HG03196 (cell line): ENCODE data around the gene SLC2A11.
"Not testable (repeated sequence)": the region's sequence is repeated elsewhere in the genome, so short reads cannot be mapped to it uniquely, and the experiment has no call there.

Experiments used
- ATAC-seq: cut with Tn5 transposase; IDR thresholded peaks from one replicate; pipeline ENCODE4 v1.9.1; 2021; ENCODE audit not compliant: unreplicated experiment

SLC2A11 gene

DNA sequence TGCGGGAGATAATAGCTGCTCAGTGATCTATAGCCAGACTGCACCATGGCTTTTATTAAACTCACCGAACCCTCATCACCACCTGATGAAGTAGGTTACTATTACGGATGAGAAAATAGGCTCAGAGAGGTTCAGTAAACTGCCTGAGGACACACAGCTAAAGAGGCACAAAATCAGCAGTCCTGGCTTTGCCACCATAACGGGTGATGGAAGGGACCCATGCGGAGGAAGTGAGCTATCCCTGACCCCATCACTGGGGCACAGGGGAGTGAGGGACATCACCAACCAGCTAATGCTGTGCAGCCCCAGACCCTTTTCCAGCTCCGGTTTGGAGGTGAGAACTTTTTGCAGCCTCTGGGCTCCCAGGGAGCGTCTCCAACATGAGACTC is 11.6 kb upstream of the SLC2A11 start:
- ATAC-seq, result no peak

- ATAC-seq, result no peak
Observed at GRCh38 chr22:23847310-23847920, 10.3 kb upstream of the SLC2A11 start.

DNA sequence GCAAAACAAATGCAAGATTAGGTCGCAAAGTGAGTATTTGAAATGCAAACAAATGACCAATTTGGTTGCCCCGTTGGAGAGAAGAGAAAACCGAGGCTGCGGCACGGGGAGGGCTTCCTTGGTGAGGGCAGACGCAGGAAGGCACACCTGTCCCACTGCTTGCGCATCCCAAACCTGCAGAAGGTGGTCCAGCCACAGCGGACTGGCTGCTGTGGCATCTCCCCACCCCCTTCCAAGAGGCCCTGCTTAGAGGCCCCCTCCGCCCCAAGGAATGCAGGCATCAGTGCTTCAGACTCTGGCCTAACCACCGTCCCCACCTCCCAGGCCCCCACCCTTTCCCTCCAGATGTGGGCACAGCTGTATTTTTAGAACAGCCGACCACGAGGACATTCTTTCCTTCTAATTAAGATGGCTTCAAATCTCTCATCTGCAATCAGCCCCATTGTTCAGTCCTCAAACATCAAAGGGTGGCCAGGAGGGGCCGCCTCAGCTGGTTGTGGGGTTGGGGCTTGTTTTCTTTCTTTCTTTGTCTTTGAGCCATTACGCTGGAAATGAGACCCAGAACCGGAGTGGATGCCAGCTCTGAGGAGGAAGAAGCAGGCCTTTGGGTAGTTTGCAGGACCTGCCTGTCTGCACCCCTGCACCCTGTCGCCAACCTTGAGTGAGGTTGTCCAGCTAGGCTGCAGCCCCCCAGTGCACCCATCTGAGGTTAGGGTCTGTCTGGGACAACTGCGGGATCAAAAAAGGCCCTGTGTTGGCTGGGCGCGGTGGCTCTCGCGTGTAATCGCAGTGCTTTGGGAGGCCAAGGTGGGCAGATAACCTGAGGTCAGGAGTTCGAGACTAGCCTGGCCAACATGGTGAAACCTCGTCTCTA is 9.4 kb upstream of the SLC2A11 start:
- ATAC-seq, result no peak

GRCh38 chr22:23849009-23850006 is 8.4 kb upstream of the SLC2A11 start:
- no peak for ATAC-seq

GRCh38 chr22:23850136-23850611 is 7.5 kb upstream of the SLC2A11 start:
- no peak for ATAC-seq

- peak; percentile 32 for ATAC-seq
Observed at GRCh38 chr22:23856721-23857605, 712 bp upstream of the SLC2A11 start.

- ATAC-seq, result no peak
Observed at GRCh38 chr22:23858484-23858815, 775 bp downstream of the SLC2A11 start.

DNA sequence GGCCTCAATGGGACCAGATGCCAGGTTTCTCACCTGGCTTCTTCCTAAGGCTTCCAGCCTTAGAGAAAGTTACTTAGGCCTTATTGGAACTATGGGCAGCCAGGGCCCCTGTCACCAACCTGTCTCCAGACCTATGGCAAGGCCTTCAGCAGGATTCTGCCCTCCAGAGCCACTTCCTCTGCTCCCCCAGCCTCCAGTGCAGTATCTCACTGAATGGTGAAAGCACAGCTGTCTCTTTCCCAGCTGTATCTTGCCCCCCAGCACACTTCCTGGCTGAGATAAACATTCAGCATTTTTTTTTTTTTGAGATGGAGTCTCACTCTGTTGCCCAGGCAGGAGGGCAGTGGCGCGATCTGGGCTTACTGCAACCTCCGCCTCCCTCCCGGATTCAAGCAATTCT is 1.5 kb downstream of the SLC2A11 start:
- ATAC-seq, result no peak

DNA sequence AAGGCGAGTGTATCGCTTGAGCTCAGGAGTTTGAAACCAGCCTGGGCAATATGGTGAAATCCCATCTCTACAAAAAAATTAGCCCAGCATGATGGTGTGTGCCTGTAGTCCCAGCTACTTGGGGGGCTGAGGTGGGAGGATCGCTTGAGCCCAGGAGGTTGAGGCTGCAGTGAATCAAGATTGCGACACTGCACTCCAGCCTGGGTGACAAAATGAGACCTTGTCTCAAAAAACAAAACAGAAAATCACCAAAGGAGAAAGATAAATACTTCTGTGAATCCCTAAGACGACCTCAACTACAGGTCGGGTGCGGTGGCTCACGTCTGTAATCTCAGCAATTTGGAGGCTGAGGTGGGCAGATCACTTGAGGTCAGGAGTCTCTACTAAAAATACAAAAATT is 2.5 kb downstream of the SLC2A11 start:
- not testable (repeated sequence) for ATAC-seq

GRCh38 chr22:23862103-23862502 is 4.4 kb downstream of the SLC2A11 start:
- ATAC-seq, result no peak

GRCh38 chr22:23864499-23865154 is 7.0 kb downstream of the SLC2A11 start:
- ATAC-seq, result not testable (repeated sequence)

GRCh38 chr22:23868580-23868979 is 10.9 kb downstream of the SLC2A11 start:
- ATAC-seq, result no peak

DNA sequence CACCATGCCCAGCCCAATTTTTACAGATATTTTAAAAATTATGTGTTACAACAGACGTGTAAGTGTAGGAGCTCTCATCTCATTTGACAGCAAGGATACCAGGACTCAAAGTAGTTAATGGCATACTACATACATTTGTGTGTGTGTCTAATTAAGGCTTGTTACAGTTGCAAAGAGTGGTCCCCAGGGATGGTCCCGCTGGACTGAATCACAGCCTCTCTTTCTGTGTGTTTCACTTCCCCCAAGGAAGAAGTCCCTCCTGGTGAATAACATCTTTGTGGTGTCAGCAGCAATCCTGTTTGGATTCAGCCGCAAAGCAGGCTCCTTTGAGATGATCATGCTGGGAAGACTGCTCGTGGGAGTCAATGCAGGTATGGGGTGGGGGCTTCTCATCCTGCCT is 17.2 kb downstream of the SLC2A11 start:
- ATAC-seq, result no peak

GRCh38 chr22:23875801-23876200 is 18.1 kb downstream of the SLC2A11 start:
- ATAC-seq, result no peak

DNA sequence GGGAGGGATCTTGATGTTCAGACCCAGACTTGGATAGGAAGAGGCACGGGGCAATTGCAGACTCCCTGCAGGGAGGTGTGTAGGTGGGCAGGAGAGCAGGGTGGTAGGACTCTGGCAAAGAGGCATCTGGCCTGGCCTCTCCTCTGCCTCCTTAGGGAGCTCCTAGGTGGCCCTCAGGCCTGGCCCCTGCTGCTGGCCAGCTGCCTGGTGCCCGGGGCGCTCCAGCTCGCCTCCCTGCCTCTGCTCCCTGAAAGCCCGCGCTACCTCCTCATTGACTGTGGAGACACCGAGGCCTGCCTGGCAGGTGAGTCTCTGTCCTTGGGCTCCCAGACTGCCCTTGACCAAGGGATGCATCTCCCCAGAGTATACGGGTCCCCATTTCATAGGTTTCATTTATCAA is 19.9 kb downstream of the SLC2A11 start:
- ATAC-seq, result no peak

DNA sequence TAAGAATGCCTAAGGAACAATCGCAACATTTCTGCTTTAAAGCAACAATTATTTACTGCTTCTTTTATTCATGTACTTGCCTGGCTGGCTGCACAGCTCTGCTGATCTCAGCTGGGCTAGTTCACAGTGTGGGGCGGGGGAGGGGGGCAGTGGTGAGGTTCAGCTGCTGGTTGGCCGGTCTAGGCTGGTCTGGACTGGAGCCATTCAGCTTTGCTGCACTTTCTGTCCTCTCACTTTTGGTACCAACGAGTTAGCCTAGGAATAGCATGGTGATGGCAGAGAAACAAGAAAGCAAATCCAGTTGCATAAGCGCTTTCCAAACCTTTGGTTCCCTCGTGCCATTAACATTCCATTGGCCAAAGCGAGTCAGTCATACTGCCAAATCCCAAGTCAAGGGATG is 20.5 kb downstream of the SLC2A11 start:
- no peak for ATAC-seq

- no peak for ATAC-seq
Observed at GRCh38 chr22:23882370-23882769, 24.7 kb downstream of the SLC2A11 start.

GRCh38 chr22:23883658-23884057 is 26.0 kb downstream of the SLC2A11 start:
- no peak for ATAC-seq

GRCh38 chr22:23884140-23884539 is 26.5 kb downstream of the SLC2A11 start:
- ATAC-seq, result no peak
